HepG2 (cell line): ENCODE results near the gene SMIM11. TPM values are rescaled to one million over a fixed set of nuclear protein-coding genes. Genes with fewer than 3 reads are reported as not detected.

Source experiments
- ASH2L ChIP-seq: fragments of 300-600, 200-600 bp; sonication (generic); IDR thresholded peaks from 2 replicates; pipeline ENCODE4 v1.7.0; 2017; ENCODE audit warnings: low read depth, mild to moderate bottlenecking, moderate library complexity, mixed read lengths, low read length; ENCODE audit not compliant: insufficient read length
- CREBL2 ChIP-seq: sonication (generic); formaldehyde crosslinking; IDR thresholded peaks from 2 replicates; pipeline ENCODE4 v1.8.1; 2023; ENCODE audit warnings: missing genetic modification reagents, mild to moderate bottlenecking, borderline replicate concordance
- FOXA1 ChIP-seq, 2 experiments: fragments of 450-650 bp in 1 of 2; sonication (generic) in 1 of 2; formaldehyde crosslinking in 1 of 2; IDR thresholded peaks; 2 replicates each; pipeline versions ENCODE4 v1.4.0 to v1.6.1; 2016 to 2020; ENCODE audit warnings: missing genetic modification reagents in 1 of 2
- GLI4 ChIP-seq: sonication (generic); formaldehyde crosslinking; IDR thresholded peaks from 2 replicates; pipeline ENCODE4 v1.5.1; 2020; ENCODE audit warnings: missing genetic modification reagents, mild to moderate bottlenecking, moderate library complexity, borderline replicate concordance
- GRHL1 ChIP-seq: sonication (generic); formaldehyde crosslinking; conservative IDR thresholded peaks from 2 replicates; pipeline ENCODE4 v1.8.0; 2022; ENCODE audit warnings: missing genetic modification reagents
- JUND ChIP-seq: sonication (generic); formaldehyde crosslinking; IDR thresholded peaks from 2 replicates; pipeline ENCODE4 v1.8.0; 2022; ENCODE audit warnings: mild to moderate bottlenecking, missing genetic modification reagents
- MAF1 ChIP-seq: sonication (generic); formaldehyde crosslinking; IDR thresholded peaks from 2 replicates; pipeline ENCODE4 v1.5.0; 2020; ENCODE audit warnings: missing genetic modification reagents, borderline replicate concordance
- NFE2L2 ChIP-seq: fragments of 150-350 bp; IDR thresholded peaks from 2 replicates; pipeline ENCODE4 v1.6.1; 2014; ENCODE audit warnings: low read length
- RARG ChIP-seq: sonication (generic); formaldehyde crosslinking; IDR thresholded peaks from 2 replicates; pipeline ENCODE4 v1.4.0; 2020; ENCODE audit warnings: low read depth, mild to moderate bottlenecking, missing genetic modification reagents
- SRSF9 ChIP-seq: fragments of 200-400 bp; formaldehyde crosslinking; IDR thresholded peaks from 2 replicates; pipeline ENCODE4 v1.6.1; 2018; ENCODE audit warnings: borderline replicate concordance, mild to moderate bottlenecking, low read depth, low read length; ENCODE audit not compliant: insufficient read depth, poor library complexity, severe bottlenecking
- THRA ChIP-seq: sonication (generic); formaldehyde crosslinking; IDR thresholded peaks from 2 replicates; pipeline ENCODE4 v1.4.0; 2020; ENCODE audit warnings: missing genetic modification reagents, borderline replicate concordance
- ZBTB4 ChIP-seq: sonication (generic); formaldehyde crosslinking; IDR thresholded peaks from 2 replicates; pipeline ENCODE4 v1.4.0; 2020; ENCODE audit warnings: missing genetic modification reagents, mild to moderate bottlenecking, borderline replicate concordance
- ZC3H4 ChIP-seq: sonication (generic); formaldehyde crosslinking; IDR thresholded peaks from 2 replicates; pipeline ENCODE4 v1.4.0; 2020; ENCODE audit warnings: missing genetic modification reagents, borderline replicate concordance
- ZFP36L2 ChIP-seq: sonication (generic); formaldehyde crosslinking; IDR thresholded peaks from 2 replicates; pipeline ENCODE4 v1.4.0; 2020; ENCODE audit warnings: missing genetic modification reagents
- ZFYVE20 ChIP-seq: sonication (generic); formaldehyde crosslinking; IDR thresholded peaks from 2 replicates; pipeline ENCODE4 v1.8.0; 2023; ENCODE audit warnings: low read depth, mild to moderate bottlenecking, moderate library complexity, missing genetic modification reagents, borderline replicate concordance
- ZNF567 ChIP-seq: sonication (generic); formaldehyde crosslinking; IDR thresholded peaks from 2 replicates; pipeline ENCODE4 v1.8.1; 2023; ENCODE audit warnings: mild to moderate bottlenecking, missing genetic modification reagents, borderline replicate concordance
- polyA plus RNA-seq, 8 experiments: library from polyadenylated mRNA; depleted of rRNA in 3 of 8; stranded (reverse) in 7 of 8; unstranded in 1 of 8; fragments of >200 nt; fragmentation: Illumina TruSeq in 4 of 8; extraction: Trizol in 4 of 8; gene quantifications; 2 replicates each; pipeline versions ENCODE4 v1.2.1 to v1.2.3, GENCODE V29; 2011 to 2016; ENCODE audit warnings: low read depth in 4 of 8, missing spikeins in 1 of 8, mixed read lengths in 1 of 8; ENCODE audit not compliant: insufficient read depth in 1 of 8
- total RNA-seq, 5 experiments: library from RNA; depleted of rRNA; stranded (reverse); fragments of >200 nt; fragmentation: Illumina TruSeq; extraction: Trizol; gene quantifications; 2 replicates each; pipeline ENCODE4 v1.2.3, GENCODE V29; 2016; ENCODE audit warnings: low read depth in 1 of 5
- TF ChIP-seq, protein P1 (sequence below): sonication (generic); formaldehyde crosslinking; IDR thresholded peaks from 2 replicates; pipeline ENCODE4 v1.4.0; 2020; ENCODE audit warnings: missing genetic modification reagents
- TF ChIP-seq, protein P2 (sequence below): sonication (generic); formaldehyde crosslinking; IDR thresholded peaks from 2 replicates; pipeline ENCODE4 v1.8.0; 2022; ENCODE audit warnings: mild to moderate bottlenecking, missing genetic modification reagents, moderate library complexity

The SMIM11 gene
- total and polyA plus RNA-seq, 2 of the 13 experiments (the other 11 are each of a cell fraction or from before 2014, with no cell fraction given): 6.4 to 18.9 TPM

DNA sequence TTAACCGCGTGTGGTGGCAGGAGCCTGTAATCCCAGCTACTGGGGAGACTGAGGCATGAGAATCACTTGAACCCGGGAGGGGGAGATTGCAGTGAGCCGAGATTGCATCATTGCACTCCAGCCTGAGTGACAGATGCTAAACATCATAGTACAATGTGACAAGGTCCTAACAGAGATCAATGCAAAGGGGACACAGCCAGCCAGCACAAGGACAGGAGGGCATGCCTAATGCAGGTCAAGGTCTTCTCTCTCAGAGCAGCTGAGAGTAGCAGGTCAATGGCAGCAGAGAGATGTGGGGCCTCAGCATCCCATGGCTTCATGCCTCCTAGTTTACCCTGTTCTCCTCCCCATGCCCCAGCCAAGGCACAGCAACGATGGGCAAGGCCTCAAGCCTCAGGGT is 3.0 kb upstream of the SMIM11 start (continued):
- no peak for TF ChIP-seq CREBL2
- TF ChIP-seq, protein P1, sequence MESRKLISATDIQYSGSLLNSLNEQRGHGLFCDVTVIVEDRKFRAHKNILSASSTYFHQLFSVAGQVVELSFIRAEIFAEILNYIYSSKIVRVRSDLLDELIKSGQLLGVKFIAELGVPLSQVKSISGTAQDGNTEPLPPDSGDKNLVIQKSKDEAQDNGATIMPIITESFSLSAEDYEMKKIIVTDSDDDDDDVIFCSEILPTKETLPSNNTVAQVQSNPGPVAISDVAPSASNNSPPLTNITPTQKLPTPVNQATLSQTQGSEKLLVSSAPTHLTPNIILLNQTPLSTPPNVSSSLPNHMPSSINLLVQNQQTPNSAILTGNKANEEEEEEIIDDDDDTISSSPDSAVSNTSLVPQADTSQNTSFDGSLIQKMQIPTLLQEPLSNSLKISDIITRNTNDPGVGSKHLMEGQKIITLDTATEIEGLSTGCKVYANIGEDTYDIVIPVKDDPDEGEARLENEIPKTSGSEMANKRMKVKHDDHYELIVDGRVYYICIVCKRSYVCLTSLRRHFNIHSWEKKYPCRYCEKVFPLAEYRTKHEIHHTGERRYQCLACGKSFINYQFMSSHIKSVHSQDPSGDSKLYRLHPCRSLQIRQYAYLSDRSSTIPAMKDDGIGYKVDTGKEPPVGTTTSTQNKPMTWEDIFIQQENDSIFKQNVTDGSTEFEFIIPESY (CRISPR knock-in tag): peak; percentile 58
- no peak for TF ChIP-seq SRSF9
- no peak for TF ChIP-seq NFE2L2
- TF ChIP-seq ZNF567 (CRISPR knock-in tag): no peak
- TF ChIP-seq ZFYVE20: no peak
- no peak for TF ChIP-seq FOXA1 (IDR thresholded peaks at IDR 0.05)
- no peak for TF ChIP-seq FOXA1 (CRISPR knock-in tag; IDR thresholded peaks at IDR 0.05)
- no peak for TF ChIP-seq ASH2L
- no peak for TF ChIP-seq RARG (CRISPR knock-in tag)
- no peak for TF ChIP-seq ZC3H4 (CRISPR knock-in tag)
- peak; percentile 77; the same call in 1 of the 2 replicates for TF ChIP-seq THRA (CRISPR knock-in tag)
- TF ChIP-seq, protein P2, sequence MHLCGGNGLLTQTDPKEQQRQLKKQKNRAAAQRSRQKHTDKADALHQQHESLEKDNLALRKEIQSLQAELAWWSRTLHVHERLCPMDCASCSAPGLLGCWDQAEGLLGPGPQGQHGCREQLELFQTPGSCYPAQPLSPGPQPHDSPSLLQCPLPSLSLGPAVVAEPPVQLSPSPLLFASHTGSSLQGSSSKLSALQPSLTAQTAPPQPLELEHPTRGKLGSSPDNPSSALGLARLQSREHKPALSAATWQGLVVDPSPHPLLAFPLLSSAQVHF (CRISPR knock-in tag): no peak
- TF ChIP-seq JUND (CRISPR knock-in tag): peak; percentile 77
- TF ChIP-seq GRHL1 (CRISPR knock-in tag): no peak
- TF ChIP-seq MAF1 (CRISPR knock-in tag): no peak
- no peak for TF ChIP-seq ZFP36L2 (CRISPR knock-in tag)
- TF ChIP-seq ZBTB4 (CRISPR knock-in tag): no peak
- no peak for TF ChIP-seq GLI4 (CRISPR knock-in tag)
